IPS-18a (cell line): ENCODE results near the gene RABEPK.
"Not testable (repeated sequence)": the region's sequence is repeated elsewhere in the genome, so short reads cannot be mapped to it uniquely, and the experiment has no call there.

Experiments
- H3K27ac ChIP-seq: one replicate; pipeline ENCODE4 v1.5.1; 2013; ENCODE audit warnings: low read length
- H3K27me3 ChIP-seq: one replicate; pipeline ENCODE4 v1.6.1; 2013; ENCODE audit warnings: mild to moderate bottlenecking, low read length; ENCODE audit not compliant: control insufficient read depth, insufficient read depth
- H3K36me3 ChIP-seq: one replicate; pipeline ENCODE4 v1.6.1; 2013; ENCODE audit warnings: low read depth, low read length; ENCODE audit not compliant: control insufficient read depth
- H3K4me1 ChIP-seq: one replicate; pipeline ENCODE4 v1.6.1; 2013; ENCODE audit warnings: low read depth, low read length; ENCODE audit not compliant: control insufficient read depth
- H3K4me3 ChIP-seq: one replicate; pipeline ENCODE4 v1.5.1; 2013; ENCODE audit warnings: low read length
- H3K9ac ChIP-seq: one replicate; pipeline ENCODE4 v1.6.1; 2013; ENCODE audit warnings: mild to moderate bottlenecking, low read length, moderate library complexity
- H3K9me3 ChIP-seq: one replicate; pipeline ENCODE4 v1.6.1; 2013; ENCODE audit warnings: low read depth, low read length; ENCODE audit not compliant: control insufficient read depth

The RABEPK gene, protein sequence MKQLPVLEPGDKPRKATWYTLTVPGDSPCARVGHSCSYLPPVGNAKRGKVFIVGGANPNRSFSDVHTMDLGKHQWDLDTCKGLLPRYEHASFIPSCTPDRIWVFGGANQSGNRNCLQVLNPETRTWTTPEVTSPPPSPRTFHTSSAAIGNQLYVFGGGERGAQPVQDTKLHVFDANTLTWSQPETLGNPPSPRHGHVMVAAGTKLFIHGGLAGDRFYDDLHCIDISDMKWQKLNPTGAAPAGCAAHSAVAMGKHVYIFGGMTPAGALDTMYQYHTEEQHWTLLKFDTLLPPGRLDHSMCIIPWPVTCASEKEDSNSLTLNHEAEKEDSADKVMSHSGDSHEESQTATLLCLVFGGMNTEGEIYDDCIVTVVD

DNA sequence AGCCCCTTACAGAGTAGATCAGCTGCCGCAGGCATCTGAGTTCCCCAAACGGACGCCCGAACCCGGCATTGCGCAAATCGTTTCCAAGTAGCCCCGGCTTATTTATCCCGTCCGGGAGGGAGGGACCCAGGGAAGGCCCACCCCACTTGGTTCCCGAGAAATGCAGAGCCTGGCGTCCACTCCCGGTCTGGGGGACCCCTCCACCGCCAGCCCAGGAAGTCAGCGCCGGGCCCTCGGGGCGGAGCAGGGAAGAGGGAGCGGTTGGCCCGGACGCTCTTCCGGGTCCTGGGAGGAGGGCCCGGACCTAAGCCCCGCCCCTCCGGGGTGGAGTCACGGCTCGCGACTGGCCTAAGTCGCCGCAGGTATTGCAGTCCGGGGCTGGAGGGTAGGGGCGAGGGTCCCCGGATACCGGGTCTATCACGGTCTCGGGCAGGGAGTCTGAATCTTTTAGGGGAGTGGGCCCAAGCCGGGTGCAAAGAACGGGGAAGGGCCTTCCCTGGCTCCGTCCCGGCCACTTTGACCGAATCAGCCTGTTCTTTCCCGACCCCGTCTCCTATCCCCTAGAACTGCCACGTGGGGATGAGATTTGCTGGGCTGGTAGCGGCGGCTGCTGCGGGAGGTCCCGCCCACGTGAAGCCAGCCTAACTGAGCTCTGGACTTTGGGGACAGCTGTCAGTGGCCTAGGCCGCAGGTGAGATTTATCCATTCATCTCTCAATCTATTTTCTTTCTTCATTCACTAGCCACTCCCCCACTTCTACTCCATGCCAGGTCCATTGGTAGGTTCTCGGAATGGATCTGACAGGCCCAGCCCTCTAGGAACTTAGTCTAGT is at the start of gene RABEPK:
RABEPK (plus strand) TSS at position 327 of the 832 bp plus-strand sequence. CDS start 2,472 bp downstream, outside the sequence.
- peaks cover 5% of the 10 kb centered on the region for H3K36me3 ChIP-seq
- peak within 1 kb of the TSS; percentile 80 for H3K9ac ChIP-seq
- no peaks in the 10 kb centered on the region for H3K4me1 ChIP-seq
- H3K27me3 ChIP-seq: no peaks in the 10 kb centered on the region
- H3K4me3 ChIP-seq: peak within 1 kb of the TSS; percentile 89
- no peak within 1 kb of the TSS for H3K27ac ChIP-seq
- H3K9me3 ChIP-seq: no peaks in the 10 kb centered on the region

DNA sequence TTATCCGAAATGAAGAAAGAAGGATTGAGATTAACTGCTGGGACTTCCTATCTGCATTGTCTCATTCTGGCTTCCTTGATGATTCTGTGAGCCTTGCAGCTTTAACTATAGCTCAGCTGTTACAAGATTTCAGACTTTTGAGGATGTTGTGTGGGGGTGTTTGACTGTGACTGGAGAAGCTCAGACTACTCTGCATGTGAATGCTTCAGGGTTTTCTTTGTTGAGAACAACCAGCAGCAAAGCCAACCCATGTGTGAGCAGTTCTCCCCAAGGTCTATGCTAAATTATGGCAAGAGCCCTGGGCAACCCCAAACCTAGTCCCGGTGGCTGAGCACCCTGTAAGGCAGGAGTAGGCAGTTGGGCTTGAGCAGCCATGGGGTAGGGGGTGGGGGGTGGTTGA is 48.6 kb upstream of the RABEPK start:
- Histone ChIP-seq H3K27ac (no peak overlapping the region), H3K27me3 (no peaks in the 10 kb centered on the region), H3K9me3 (no peaks in the 10 kb centered on the region), H3K9ac (no peak overlapping the region), H3K36me3 (peaks cover 41% of the 10 kb centered on the region), H3K4me3 (no peak overlapping the region), H3K4me1 (no peaks in the 10 kb centered on the region)

DNA sequence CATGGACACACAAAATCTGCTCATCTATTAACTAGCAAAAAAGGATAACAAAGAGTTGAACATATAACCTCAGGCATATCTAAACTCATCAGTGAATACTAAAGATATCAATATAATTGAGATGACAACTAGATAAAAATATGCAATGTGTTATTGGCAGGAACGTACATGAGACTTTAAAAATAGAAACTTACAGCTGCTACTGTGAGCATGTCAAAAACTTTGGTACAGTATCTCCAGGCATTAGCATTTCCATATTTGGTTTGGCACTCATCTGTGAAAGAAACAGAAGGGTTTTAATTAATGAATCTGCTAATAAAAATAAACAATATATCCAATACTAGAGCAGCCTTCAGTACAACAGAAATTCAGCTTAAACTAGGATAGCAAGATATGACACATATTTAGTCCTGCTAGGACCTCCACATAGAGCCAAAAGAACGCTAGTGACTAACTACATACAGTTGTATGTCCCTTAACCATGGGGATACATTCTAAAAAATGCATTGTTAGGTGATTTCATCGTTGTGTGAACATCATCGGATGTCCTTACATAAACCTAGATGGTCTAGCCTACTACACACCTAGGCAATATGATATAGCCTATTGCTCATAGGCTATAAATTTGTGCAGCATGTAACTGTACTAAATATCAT is 46.5 kb upstream of the RABEPK start:
- Histone ChIP-seq H3K4me1 (no peaks in the 10 kb centered on the region), H3K36me3 (peaks cover 41% of the 10 kb centered on the region)

DNA sequence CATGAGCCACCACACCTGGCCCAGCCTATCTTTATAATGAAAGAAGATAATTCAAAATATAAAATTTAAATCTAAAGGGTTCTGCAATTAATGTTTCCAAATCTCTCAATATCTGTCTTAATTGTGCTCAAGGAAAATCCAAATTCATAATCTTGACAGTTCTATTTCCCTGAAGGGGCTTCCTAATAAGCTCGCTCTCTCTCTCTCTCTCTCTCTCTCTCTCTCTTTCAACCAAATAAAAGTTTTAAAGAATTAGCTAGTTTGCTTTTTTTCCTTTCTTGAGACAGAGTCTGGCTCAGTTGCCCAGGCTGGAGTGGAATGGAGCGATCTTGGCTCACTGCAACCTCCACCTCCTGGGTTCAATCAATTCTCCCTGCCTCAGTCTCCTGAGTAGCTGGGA is 43.8 kb upstream of the RABEPK start:
- Histone ChIP-seq H3K27ac (no peak overlapping the region), H3K4me3 (no peak overlapping the region), H3K9ac (no peak overlapping the region), H3K4me1 (no peaks in the 10 kb centered on the region), H3K27me3 (no peaks in the 10 kb centered on the region), H3K36me3 (peaks cover 21% of the 10 kb centered on the region), H3K9me3 (no peaks in the 10 kb centered on the region)

More for the DNA sequence above, 46.5 kb upstream of the RABEPK start:
- no peaks in the 10 kb centered on the region for H3K27me3 ChIP-seq
- no peak overlapping the region for H3K9ac ChIP-seq
- no peaks in the 10 kb centered on the region for H3K9me3 ChIP-seq
- no peak overlapping the region for H3K27ac ChIP-seq
- no peak overlapping the region for H3K4me3 ChIP-seq

DNA sequence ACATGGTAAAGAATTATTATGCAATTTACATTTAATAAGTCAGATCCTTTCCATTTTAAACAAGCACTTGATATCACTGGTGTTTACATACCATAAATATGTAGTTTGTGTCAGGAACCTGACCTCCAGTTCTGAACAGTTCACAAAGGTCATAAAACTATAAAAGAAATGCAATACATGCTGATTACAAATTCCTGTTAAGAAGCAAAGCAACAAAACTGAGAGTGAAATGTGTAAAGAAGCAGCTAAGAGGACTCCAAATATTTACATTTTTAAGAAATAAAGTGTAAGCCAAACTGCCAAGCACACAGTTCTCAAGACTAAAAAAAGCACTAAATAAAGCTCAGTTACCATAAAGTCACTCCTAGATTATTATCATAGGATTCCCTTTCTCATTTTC is 39.6 kb upstream of the RABEPK start:
- Histone ChIP-seq H3K27me3 (no peaks in the 10 kb centered on the region), H3K9ac (no peak overlapping the region), H3K36me3 (no peaks in the 10 kb centered on the region), H3K9me3 (no peaks in the 10 kb centered on the region), H3K27ac (no peak overlapping the region), H3K4me1 (no peaks in the 10 kb centered on the region), H3K4me3 (no peak overlapping the region)

DNA sequence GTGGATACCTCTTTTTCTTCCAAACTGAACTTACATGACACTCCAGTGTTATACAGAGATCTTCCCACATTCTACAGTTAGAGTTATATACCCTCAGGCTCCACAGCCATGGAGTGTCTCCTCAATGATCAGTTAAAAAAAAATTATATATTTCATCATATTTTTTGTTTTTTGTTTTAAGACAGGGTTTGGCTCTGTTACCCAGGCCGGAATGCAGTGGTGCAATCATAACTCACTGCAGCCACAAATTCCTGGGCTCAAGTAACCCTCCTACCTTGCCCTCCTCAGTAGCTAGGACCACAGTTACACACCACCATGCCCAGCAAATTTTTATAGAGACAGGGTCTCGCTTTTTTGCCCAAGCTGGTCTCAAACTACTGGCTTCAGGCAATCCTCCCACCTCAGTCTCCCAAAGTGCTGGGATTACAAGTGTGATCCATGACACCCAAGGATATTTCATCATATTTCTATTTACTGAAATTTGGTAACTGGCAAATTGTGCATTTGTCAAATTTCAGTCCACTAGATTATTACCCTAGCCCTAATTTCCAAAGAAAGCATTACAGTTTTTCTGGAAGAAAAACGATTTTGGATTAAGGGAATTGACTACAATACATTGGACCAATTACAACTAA is 38.9 kb upstream of the RABEPK start:
- H3K4me1 ChIP-seq: no peaks in the 10 kb centered on the region
- H3K27ac ChIP-seq: no peak overlapping the region
- no peaks in the 10 kb centered on the region for H3K27me3 ChIP-seq
- no peaks in the 10 kb centered on the region for H3K9me3 ChIP-seq
- H3K4me3 ChIP-seq: no peak overlapping the region
- H3K9ac ChIP-seq: no peak overlapping the region
- H3K36me3 ChIP-seq: no peaks in the 10 kb centered on the region

DNA sequence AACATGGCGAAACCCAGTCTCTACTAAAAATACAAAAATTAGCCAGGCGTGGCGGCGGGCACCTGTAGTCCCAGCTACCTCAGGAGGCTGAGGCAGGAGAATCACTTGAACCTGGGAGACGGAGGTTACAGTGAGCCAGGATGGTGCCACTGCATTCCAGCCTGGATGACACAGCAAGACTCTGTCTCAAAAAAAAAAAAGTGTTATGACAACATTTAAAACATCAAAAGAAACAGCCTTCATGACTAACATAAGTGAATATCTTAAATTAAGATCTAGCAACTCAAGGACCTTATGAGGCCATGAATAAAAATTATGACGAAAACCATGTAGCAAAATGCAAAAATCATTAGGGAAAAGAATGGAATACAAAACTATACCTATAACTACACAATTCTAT is 37.5 kb upstream of the RABEPK start:
- not testable (repeated sequence) for H3K36me3 ChIP-seq, H3K4me1 ChIP-seq, H3K27ac ChIP-seq, H3K9ac ChIP-seq, H3K9me3 ChIP-seq, H3K27me3 ChIP-seq, H3K4me3 ChIP-seq

DNA sequence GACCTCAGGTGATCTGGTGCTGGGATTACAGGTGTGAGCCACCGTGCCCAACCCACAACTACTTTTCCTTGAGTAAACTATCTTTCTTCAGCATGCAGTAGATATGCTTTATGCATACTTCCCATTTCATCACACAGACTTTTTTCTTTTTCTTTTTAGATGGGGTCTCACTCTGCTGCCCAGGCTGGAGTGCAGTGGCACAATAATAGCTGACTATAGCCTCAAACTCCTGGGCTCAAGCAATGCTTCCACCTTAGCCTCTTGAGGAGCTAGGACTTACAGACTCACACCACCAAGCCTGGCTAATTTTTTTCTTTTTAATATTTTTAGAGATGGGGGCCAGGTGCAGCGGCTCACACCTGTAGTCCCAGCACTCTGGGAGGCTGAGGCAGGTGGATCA is 33.6 kb upstream of the RABEPK start:
- H3K9me3 ChIP-seq: no peaks in the 10 kb centered on the region
- H3K4me1 ChIP-seq: no peaks in the 10 kb centered on the region
- H3K27me3 ChIP-seq: no peaks in the 10 kb centered on the region
- H3K4me3 ChIP-seq: no peak overlapping the region
- H3K27ac ChIP-seq: no peak overlapping the region
- no peak overlapping the region for H3K9ac ChIP-seq
- H3K36me3 ChIP-seq: peaks cover 10% of the 10 kb centered on the region

DNA sequence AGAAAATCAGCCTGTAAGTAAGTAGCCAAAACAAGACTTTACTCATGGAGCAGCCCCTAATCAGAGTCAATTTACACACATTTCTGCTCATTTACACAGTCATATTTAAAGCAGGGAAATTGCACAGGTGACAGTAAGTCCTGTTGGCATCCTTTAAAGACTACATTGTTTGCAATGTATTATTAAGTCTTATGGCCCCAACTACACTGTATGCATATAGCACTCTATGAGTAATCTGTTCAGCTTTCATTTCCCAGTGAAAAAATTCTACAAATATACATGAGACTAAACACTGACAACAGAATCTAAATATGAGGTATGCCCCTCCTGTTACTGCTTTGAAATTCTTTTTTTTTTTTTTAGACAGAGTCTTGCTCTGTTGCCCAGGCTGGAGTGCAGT is 30.4 kb upstream of the RABEPK start:
- Histone ChIP-seq H3K27ac (no peak overlapping the region), H3K9ac (no peak overlapping the region), H3K27me3 (no peaks in the 10 kb centered on the region), H3K9me3 (no peaks in the 10 kb centered on the region), H3K4me3 (no peak overlapping the region), H3K4me1 (no peaks in the 10 kb centered on the region), H3K36me3 (peaks cover 10% of the 10 kb centered on the region)

DNA sequence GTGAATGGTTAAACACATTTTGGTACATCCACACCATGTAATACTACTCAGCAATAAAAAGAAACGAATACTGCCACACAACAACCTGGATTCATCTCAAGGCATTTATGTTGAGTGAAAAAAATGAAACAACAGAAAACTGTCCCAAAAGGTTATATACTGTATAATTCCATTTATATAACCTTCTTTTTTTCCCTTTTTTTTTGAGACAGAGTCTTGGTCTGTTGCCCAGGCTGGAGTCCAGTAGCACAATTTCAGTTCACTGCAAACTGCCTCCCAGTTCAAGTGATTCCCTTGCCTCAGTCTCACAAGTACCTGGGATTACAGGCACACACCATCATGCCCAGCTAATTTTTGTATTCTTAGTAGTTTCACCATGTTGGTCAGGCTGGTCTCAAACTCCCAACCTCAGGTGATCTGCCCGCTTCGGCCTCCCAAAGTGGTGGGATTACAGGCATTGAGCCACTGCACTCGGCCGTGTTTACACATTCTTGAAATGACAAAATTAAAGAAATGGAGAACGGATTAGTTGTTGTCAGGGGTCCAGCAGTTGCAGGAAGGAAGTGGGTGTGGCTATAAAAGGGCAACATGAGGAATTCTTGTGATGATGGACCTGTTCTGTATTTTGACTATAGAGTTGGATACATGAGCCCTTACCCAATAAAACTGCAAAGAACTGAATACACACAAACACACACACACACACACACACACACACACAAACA is 28.1 kb upstream of the RABEPK start:
- no peaks in the 10 kb centered on the region for H3K27me3 ChIP-seq
- no peak overlapping the region for H3K9ac ChIP-seq
- H3K9me3 ChIP-seq: no peaks in the 10 kb centered on the region
- peaks cover 10% of the 10 kb centered on the region for H3K36me3 ChIP-seq
- H3K4me1 ChIP-seq: no peaks in the 10 kb centered on the region
- no peak overlapping the region for H3K4me3 ChIP-seq
- H3K27ac ChIP-seq: no peak overlapping the region

DNA sequence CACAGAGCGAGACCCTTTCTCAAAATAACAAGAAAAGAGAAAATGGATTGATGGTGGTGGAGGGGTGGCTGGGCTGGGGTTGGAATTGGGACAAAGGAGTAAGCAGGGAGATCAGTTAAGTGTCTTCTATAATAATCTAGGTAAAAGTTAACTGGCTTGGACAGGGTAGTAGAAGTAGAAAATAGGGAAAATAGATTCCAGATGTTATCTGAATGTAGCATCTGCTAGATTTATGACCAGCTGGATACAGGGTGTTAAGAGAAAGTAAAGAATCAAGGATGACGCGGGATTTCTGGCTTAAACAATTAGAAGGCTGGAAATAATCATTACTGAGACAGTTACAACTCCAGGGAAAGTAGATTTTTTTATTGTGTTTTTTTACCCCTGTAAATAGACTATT is 23.7 kb upstream of the RABEPK start:
- Histone ChIP-seq H3K36me3 (no peaks in the 10 kb centered on the region), H3K4me3 (no peak overlapping the region), H3K27me3 (no peaks in the 10 kb centered on the region), H3K27ac (no peak overlapping the region), H3K9me3 (no peaks in the 10 kb centered on the region), H3K9ac (no peak overlapping the region), H3K4me1 (no peaks in the 10 kb centered on the region)
